Adrenal gland (tissue), 5 donors: ENCODE results near the gene DNAH8.

ENCODE experiments used
- POLR2A ChIP-seq, 2 donors: fragments of 450-650 bp; IDR thresholded peaks; one replicate each; pipeline ENCODE4 v1.6.1; 2017; ENCODE audit warnings: antibody characterized with exemption in 2 of 2, mild to moderate bottlenecking in 2 of 2, moderate library complexity in 1 of 2
- TF ChIP-seq, protein P1 (sequence below), 6 experiments: fragments of 450-650 bp in 4 of 6; fragments of 200-600 bp in 2 of 6; sonication (generic) in 1 of 6; IDR thresholded peaks; 1 replicate in 5 of 6; 2 replicates in 1 of 6; pipeline versions ENCODE4 v1.5.1 to v1.8.0; 2016 to 2021; ENCODE audit warnings: antibody characterized with exemption in 6 of 6, mild to moderate bottlenecking in 2 of 6, moderate library complexity in 1 of 6
- donor health status: DM: no; HTN: no; CAD: no.

DNA sequence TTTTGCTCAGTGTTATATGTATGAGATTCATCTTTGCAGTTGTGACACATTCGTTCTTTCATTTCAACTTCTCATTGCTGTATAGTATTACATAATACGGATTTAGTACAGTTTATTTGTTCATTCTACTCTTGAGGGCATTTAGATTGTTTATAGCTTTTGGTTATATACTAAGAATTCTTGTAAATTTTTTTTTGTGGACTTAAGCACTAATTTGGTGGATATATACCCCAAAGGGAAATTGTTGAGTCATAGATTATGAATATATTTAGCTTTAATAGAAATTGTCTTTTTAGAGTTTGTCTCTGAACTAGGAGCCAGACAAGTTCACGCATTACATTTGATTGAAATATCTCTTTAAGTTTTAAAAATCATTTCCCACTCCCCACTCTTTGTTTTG is 79.6 kb downstream of the DNAH8 start:
- TF ChIP-seq, protein P1, sequence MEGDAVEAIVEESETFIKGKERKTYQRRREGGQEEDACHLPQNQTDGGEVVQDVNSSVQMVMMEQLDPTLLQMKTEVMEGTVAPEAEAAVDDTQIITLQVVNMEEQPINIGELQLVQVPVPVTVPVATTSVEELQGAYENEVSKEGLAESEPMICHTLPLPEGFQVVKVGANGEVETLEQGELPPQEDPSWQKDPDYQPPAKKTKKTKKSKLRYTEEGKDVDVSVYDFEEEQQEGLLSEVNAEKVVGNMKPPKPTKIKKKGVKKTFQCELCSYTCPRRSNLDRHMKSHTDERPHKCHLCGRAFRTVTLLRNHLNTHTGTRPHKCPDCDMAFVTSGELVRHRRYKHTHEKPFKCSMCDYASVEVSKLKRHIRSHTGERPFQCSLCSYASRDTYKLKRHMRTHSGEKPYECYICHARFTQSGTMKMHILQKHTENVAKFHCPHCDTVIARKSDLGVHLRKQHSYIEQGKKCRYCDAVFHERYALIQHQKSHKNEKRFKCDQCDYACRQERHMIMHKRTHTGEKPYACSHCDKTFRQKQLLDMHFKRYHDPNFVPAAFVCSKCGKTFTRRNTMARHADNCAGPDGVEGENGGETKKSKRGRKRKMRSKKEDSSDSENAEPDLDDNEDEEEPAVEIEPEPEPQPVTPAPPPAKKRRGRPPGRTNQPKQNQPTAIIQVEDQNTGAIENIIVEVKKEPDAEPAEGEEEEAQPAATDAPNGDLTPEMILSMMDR (IDR thresholded peaks at IDR 0.05): no peak
- TF ChIP-seq POLR2A (IDR thresholded peaks at IDR 0.05): no peak
